Lung (tissue), 12 donors: ENCODE data around the gene PAXX. TPM values are rescaled to one million over a fixed set of nuclear protein-coding genes. Genes with fewer than 3 reads are reported as not detected.

Experiments
- ATAC-seq: fragments of 200-7000 bp; cut with Tn5 transposase; one replicate; pipeline ENCODE4 v1.9.1; 2020; ENCODE audit warnings: moderate number of reproducible peaks; ENCODE audit not compliant: insufficient read depth, low FRiP score
- DNase-seq, 3 donors: peaks; one replicate each; pipeline ENCODE4 v3.0.0-alpha.2; 2013 to 2017
- H3K27ac ChIP-seq, 2 donors: one replicate each; pipeline ENCODE4 v1.5.1; 2013; ENCODE audit warnings: mild to moderate bottlenecking in 2 of 2, moderate library complexity in 2 of 2, control low read depth in 1 of 2, inconsistent platforms in 1 of 2, low read depth in 1 of 2, low read length in 1 of 2
- H3K27me3 ChIP-seq, 3 donors: one replicate each; pipeline ENCODE4 v1.5.1; 2013; ENCODE audit warnings: low read length in 2 of 3; ENCODE audit not compliant: control insufficient read depth in 3 of 3, insufficient read depth in 3 of 3
- H3K36me3 ChIP-seq, 4 donors: one replicate each; pipeline ENCODE4 v1.5.1; 2013; ENCODE audit warnings: low read length in 4 of 4, mild to moderate bottlenecking in 1 of 4, moderate library complexity in 1 of 4; ENCODE audit not compliant: control insufficient read depth in 4 of 4, insufficient read depth in 4 of 4
- H3K4me1 ChIP-seq, 5 donors: one replicate each; pipeline ENCODE4 v1.5.1; 2013; ENCODE audit warnings: low read length in 5 of 5, mild to moderate bottlenecking in 2 of 5, moderate library complexity in 1 of 5; ENCODE audit not compliant: control insufficient read depth in 5 of 5, insufficient read depth in 5 of 5
- H3K4me3 ChIP-seq: one replicate; pipeline ENCODE4 v1.5.1; 2013; ENCODE audit warnings: mild to moderate bottlenecking, control low read depth, moderate library complexity
- H3K9ac ChIP-seq, 2 donors: one replicate each; pipeline ENCODE4 v1.5.1; 2013; ENCODE audit warnings: low read length in 2 of 2, control low read depth in 1 of 2; ENCODE audit not compliant: insufficient read depth in 1 of 2
- H3K9me3 ChIP-seq, 4 donors: one replicate each; pipeline ENCODE4 v1.5.1; 2013; ENCODE audit warnings: low read length in 3 of 4, mild to moderate bottlenecking in 1 of 4, moderate library complexity in 1 of 4; ENCODE audit not compliant: control insufficient read depth in 4 of 4, insufficient read depth in 3 of 4
- WGBS, 2 donors: extraction: QIAGEN DNeasy Blood & Tissue Kit; methylation state at CpG; one replicate each; pipeline ENCODE4 v1.1.7; 2013; 5-methylcytosine and 5-hydroxymethylcytosine counted together
- polyA plus RNA-seq, 2 donors: library from polyadenylated mRNA; stranded (reverse); fragments of 200-250 nt; gene quantifications; one replicate each; pipeline ENCODE4 v1.2.1, GENCODE V29; 2013
- total RNA-seq, 2 donors: library from RNA; depleted of rRNA in 1 of 2; stranded (reverse); fragments of >200 nt in 1 of 2; gene quantifications; one replicate each; pipeline ENCODE4 v1.2.1, GENCODE V29; 2014 to 2021
- TF ChIP-seq, protein P1 (sequence below): IDR thresholded peaks from 2 replicates; pipeline ENCODE4 v1.5.1; 2012; ENCODE audit warnings: mild to moderate bottlenecking; ENCODE audit errors: control extremely low read depth, extremely low read depth
- donor health status: control.
- donor health status: control.
- donor health status: Bipolar disorder and iron deficiency.
- donor health status: healthy.
- donor health status: DM: yes; HTN: yes; CAD: no.

The PAXX gene
- total and polyA plus RNA-seq, 4 donors = 16.6 to 172 (median 59.4) TPM

DNA sequence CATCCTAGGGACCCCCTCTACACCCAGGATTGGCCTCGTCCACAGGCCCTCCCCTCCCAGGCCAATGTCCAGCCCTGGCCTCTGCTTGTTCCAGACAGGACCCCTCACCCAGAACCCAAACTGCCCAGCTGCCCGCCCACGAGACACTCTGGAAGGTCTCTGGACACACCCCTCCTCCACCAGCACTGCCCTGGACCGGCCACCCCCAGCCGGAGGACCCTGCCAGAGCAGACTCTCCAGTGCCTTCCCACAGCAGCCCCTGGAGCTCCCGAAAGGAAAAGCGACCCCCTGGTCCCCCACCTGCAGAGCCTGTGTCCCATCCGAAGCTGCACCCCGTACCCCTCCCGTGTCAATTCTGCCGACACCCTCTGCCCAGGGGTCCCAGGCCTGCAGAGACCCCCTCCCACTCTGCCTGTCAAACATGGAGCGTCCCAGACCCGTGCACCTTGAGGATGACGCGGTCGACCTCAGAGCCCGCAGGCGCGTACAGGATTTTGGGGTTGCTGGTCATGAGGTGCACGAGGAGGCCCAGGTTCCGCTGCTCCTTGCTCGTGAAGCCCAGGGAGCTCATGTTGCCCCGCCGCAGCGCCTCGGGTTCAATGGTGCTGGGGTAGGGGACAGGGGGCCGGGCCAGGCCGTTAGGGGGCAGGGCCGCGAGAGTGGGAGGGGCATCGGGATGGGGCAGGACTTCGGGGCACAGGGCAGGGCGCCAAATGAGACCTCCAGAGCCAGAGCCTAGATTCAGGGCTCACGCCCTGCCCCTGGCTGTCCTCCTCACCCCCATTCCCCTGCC lies 27.9 kb downstream of the PAXX start:
- Histone ChIP-seq H3K36me3 (peaks cover 0 to 30% (median 6%) of the 10 kb centered on the region in 4 donors), H3K27ac (no peak overlapping the region), H3K4me1 (peaks cover 0 to 7% (median 0%) of the 10 kb centered on the region in 5 donors), H3K9me3 (no peaks in the 10 kb centered on the region), H3K27me3 (no peaks in the 10 kb centered on the region), H3K4me3 (no peak overlapping the region), H3K9ac (no peak overlapping the region)
- DNase-seq = no peak
- TF ChIP-seq, protein P1, sequence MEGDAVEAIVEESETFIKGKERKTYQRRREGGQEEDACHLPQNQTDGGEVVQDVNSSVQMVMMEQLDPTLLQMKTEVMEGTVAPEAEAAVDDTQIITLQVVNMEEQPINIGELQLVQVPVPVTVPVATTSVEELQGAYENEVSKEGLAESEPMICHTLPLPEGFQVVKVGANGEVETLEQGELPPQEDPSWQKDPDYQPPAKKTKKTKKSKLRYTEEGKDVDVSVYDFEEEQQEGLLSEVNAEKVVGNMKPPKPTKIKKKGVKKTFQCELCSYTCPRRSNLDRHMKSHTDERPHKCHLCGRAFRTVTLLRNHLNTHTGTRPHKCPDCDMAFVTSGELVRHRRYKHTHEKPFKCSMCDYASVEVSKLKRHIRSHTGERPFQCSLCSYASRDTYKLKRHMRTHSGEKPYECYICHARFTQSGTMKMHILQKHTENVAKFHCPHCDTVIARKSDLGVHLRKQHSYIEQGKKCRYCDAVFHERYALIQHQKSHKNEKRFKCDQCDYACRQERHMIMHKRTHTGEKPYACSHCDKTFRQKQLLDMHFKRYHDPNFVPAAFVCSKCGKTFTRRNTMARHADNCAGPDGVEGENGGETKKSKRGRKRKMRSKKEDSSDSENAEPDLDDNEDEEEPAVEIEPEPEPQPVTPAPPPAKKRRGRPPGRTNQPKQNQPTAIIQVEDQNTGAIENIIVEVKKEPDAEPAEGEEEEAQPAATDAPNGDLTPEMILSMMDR = no peak
- ATAC-seq = no peak
- 95% methylated on average over 34 of the region's 34 CpGs for WGBS, 2 donors

DNA sequence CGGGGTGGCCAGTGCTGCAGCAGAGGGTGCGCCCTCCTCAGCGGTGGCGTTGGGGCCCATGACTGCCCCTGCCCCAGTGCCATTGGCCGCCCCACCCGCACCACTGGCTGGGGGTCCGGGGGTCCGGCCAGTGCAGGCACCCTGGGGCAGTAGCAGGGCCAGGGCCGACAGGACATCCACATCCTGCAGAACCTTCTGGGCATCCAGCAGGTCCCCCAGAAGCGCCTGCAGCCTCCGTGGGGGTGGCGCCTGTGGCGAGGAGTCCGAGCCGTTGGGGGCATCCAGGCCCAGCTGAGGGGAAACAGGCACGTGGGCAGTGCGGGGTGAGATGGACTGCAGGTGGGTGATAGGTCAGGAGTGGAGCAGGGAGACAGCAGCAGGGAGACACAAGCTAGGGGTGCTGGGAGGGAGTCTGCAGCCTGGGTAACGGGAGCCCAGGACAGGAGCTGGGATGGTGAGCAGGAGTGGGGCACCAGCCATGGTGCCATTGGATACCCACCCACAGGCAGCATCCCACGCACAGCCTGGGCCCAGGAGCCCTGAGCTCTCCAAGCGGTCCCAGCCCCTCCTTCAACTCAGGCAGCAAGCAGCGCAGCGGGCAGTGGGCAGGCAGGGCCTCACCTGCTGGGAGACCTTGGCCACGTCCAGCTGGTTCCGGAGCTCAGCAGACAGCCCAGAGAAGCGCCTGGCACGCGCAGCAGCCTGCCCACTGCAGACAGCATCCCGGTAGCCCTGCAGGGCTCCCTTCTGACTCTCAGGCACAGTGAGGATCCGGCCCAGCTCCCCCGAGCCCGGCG lies 28.7 kb downstream of the PAXX start:
- H3K9ac ChIP-seq = no peak overlapping the region
- no peaks in the 10 kb centered on the region for H3K27me3 ChIP-seq
- TF ChIP-seq, protein P1 = no peak
- no peak overlapping the region for H3K27ac ChIP-seq
- ATAC-seq (no peak), DNase-seq (no peak)
- H3K4me3 ChIP-seq = no peak overlapping the region
- peaks cover 0 to 23% (median 3%) of the 10 kb centered on the region in 4 donors for H3K36me3 ChIP-seq
- H3K4me1 ChIP-seq = peaks cover 0 to 10% (median 0%) of the 10 kb centered on the region in 5 donors
- WGBS, 2 donors = 97 to 98% methylated on average over 29 to 32 of the region's 32 CpGs
- H3K9me3 ChIP-seq = no peaks in the 10 kb centered on the region

DNA sequence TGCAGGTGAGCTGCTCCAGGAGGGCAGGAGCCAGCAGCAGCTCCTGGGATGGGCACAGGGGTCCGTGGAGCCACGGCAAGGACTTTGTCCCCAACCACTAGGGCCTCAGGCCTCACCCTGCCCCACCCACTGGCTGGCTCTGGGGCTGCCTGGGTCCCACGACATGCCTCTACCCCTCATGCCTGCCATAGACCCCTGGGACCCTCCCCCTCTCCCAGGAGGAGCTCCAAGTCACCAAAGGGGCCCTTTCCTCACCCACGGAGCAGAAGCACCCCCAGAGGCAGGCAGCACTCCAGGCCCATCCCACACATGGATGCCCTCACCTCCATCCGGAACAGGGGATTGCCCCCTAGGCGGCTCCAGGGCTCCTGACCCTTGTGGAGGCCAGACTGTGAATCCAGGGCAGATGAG lies 29.4 kb downstream of the PAXX start:
- 90 to 93% methylated on average over 6 of the region's 6 CpGs for WGBS, 2 donors

More for the DNA sequence above, 29.4 kb downstream of the PAXX start:
- no peaks in the 10 kb centered on the region for H3K9me3 ChIP-seq
- H3K27me3 ChIP-seq = no peaks in the 10 kb centered on the region
- no peak overlapping the region for H3K4me3 ChIP-seq
- no peak overlapping the region for H3K27ac ChIP-seq
- TF ChIP-seq, protein P1 = no peak
- H3K36me3 ChIP-seq = peaks cover 0 to 17% (median 3%) of the 10 kb centered on the region in 4 donors
- DNase-seq (no peak), ATAC-seq (no peak)
- H3K4me1 ChIP-seq = peaks cover 0 to 10% (median 0%) of the 10 kb centered on the region in 5 donors
- no peak overlapping the region for H3K9ac ChIP-seq
